Upper lobe of left lung (tissue), 4 donors: ENCODE measurements around the gene DCP1B.

Experiments used
- POLR2A ChIP-seq, 4 donors: fragments of 450-650 bp; IDR thresholded peaks; one replicate each; pipeline ENCODE4 v1.5.1; 2016 to 2017; ENCODE audit warnings: antibody characterized with exemption in 4 of 4, mild to moderate bottlenecking in 2 of 4
- POLR2AphosphoS5 ChIP-seq, 2 donors: sonication (generic); formaldehyde crosslinking; IDR thresholded peaks; one replicate each; pipeline ENCODE4 v1.5.1; 2017; ENCODE audit warnings: antibody characterized with exemption in 2 of 2

- TF ChIP-seq POLR2A (IDR thresholded peaks at IDR 0.05) = no peak
- TF ChIP-seq POLR2AphosphoS5 (IDR thresholded peaks at IDR 0.05) = no peak
These were observed 69.4 kb downstream of the DCP1B start for GRCh38 chr12:1934831-1935230.
